GM23248 (cell line): ENCODE results near the gene C11orf86. TPM values are rescaled to one million over a fixed set of nuclear protein-coding genes. Genes with fewer than 3 reads are reported as not detected.
"Not testable (repeated sequence)": the region's sequence is repeated elsewhere in the genome, so short reads cannot be mapped to it uniquely, and the experiment has no call there.

Source experiments
- DNase-seq: peaks from one replicate; pipeline ENCODE4 v3.0.0-alpha.2; 2015
- H2AFZ ChIP-seq: fragments of 200-600 bp; sonication (generic); 2 replicates; pipeline ENCODE4 v1.6.1; 2016; ENCODE audit warnings: antibody characterized with exemption
- H3F3A ChIP-seq: fragments of 200-600 bp; sonication (generic); 2 replicates; pipeline ENCODE4 v1.6.1; 2016; ENCODE audit warnings: mild to moderate bottlenecking, antibody characterized with exemption, mixed run types; ENCODE audit not compliant: insufficient read depth
- H3K27ac ChIP-seq: fragments of 200-600 bp; sonication (generic); 2 replicates; pipeline ENCODE4 v1.5.1; 2016; ENCODE audit warnings: mild to moderate bottlenecking
- H3K27me3 ChIP-seq: fragments of 200-600 bp; sonication (generic); replicated peaks from 2 replicates; pipeline ENCODE4 v1.6.1; 2016; ENCODE audit warnings: mild to moderate bottlenecking; ENCODE audit not compliant: insufficient read depth
- H3K36me3 ChIP-seq: fragments of 200-600 bp; sonication (generic); 2 replicates; pipeline ENCODE4 v1.6.1; 2016; ENCODE audit warnings: low read depth, mild to moderate bottlenecking
- H3K4me1 ChIP-seq: fragments of 200-600 bp; sonication (generic); 2 replicates; pipeline ENCODE4 v1.6.1; 2016; ENCODE audit warnings: mild to moderate bottlenecking; ENCODE audit not compliant: insufficient read depth
- H3K4me2 ChIP-seq: fragments of 200-600 bp; sonication (generic); one replicate; pipeline ENCODE4 v1.6.1; 2016; ENCODE audit warnings: mild to moderate bottlenecking; ENCODE audit not compliant: unreplicated experiment
- H3K4me3 ChIP-seq: fragments of 200-600 bp; sonication (generic); 2 replicates; pipeline ENCODE4 v1.5.1; 2016; ENCODE audit warnings: mild to moderate bottlenecking
- H3K79me2 ChIP-seq: fragments of 200-600 bp; sonication (generic); 2 replicates; pipeline ENCODE4 v1.6.1; 2016; ENCODE audit warnings: mild to moderate bottlenecking; ENCODE audit not compliant: insufficient read depth
- H3K9ac ChIP-seq: fragments of 200-600 bp; sonication (generic); 2 replicates; pipeline ENCODE4 v1.6.1; 2016; ENCODE audit warnings: mild to moderate bottlenecking
- H3K9me2 ChIP-seq: fragments of 200-600 bp; sonication (generic); 2 replicates; pipeline ENCODE4 v1.6.1; 2016; ENCODE audit warnings: mixed run types, mild to moderate bottlenecking, moderate library complexity; ENCODE audit not compliant: insufficient read depth
- H3K9me3 ChIP-seq: fragments of 200-600 bp; sonication (generic); one replicate; pipeline ENCODE4 v1.6.1; 2017; ENCODE audit warnings: low read depth
- H4K20me1 ChIP-seq: fragments of 200-600 bp; sonication (generic); 2 replicates; pipeline ENCODE4 v1.6.0; 2016; ENCODE audit not compliant: insufficient read depth
- EZH2 ChIP-seq: fragments of 200-600 bp; sonication (generic); IDR thresholded peaks from 2 replicates; pipeline ENCODE4 v1.6.1; 2018; ENCODE audit warnings: antibody characterized with exemption, mild to moderate bottlenecking; ENCODE audit not compliant: insufficient read depth, poor library complexity, severe bottlenecking
- EZH2phosphoT487 ChIP-seq: fragments of 200-600 bp; sonication (generic); IDR thresholded peaks from 2 replicates; pipeline ENCODE4 v1.6.1; 2018; ENCODE audit warnings: antibody characterized with exemption, moderate library complexity, mild to moderate bottlenecking, low read depth; ENCODE audit not compliant: insufficient read depth
- WGBS, 2 experiments: methylation state at CpG; one replicate each; pipeline ENCODE4 v1.1.6; 2015 to 2017; ENCODE audit warnings: low lambda C conversion rate in 2 of 2, low coverage in 1 of 2; ENCODE audit errors: missing lambda C conversion rate in 2 of 2; 5-methylcytosine and 5-hydroxymethylcytosine counted together
- in situ Hi-C: fragments of 300-500 bp; cut with MboI; formaldehyde crosslinking; loops from 2 replicates; pipeline ENCODE4 v1.15.0; 2020
- polyA plus RNA-seq: library from polyadenylated mRNA; unstranded; fragments of >200 nt; fragmentation: Nextera tagmentation; extraction: Ambion mirVana; gene quantifications from 2 replicates; pipeline ENCODE4 v1.2.1, GENCODE V29; 2016
- total RNA-seq: library from RNA; depleted of rRNA; stranded (reverse); fragments of >200 nt; shearing (Covaris generic); gene quantifications from 2 replicates; pipeline ENCODE4 v1.2.3, GENCODE V29; 2014

The C11orf86 gene
- total and polyA plus RNA-seq, 2 experiments from 2014 or later, result not detected

GRCh38 chr11:67002921-67003411 lies 27.9 kb downstream of the C11orf86 start:
- in situ Hi-C loops, result no loop called here
- H3K79me2 ChIP-seq, result no peaks in the 10 kb centered on the region
- 84 to 92% methylated on average over 5 of the region's 5 CpGs for WGBS, 2 experiments

GRCh38 chr11:67005200-67005599 lies 30.1 kb downstream of the C11orf86 start:
- H3K9me3 ChIP-seq, H4K20me1 ChIP-seq, in situ Hi-C loops, H3K79me2 ChIP-seq, H3K27me3 ChIP-seq, DNase-seq, H2AFZ ChIP-seq, H3K9me2 ChIP-seq, H3K4me1 ChIP-seq, H3K9ac ChIP-seq, H3K27ac ChIP-seq, H3K4me3 ChIP-seq, H3K4me2 ChIP-seq, H3F3A ChIP-seq, H3K36me3 ChIP-seq: not testable (repeated sequence)
- 91 to 93% methylated on average over 8 of the region's 8 CpGs for WGBS, 2 experiments

More at GRCh38 chr11:67002921-67003411, 27.9 kb downstream of the C11orf86 start:
- Histone ChIP-seq H3K9ac (no peak overlapping the region), H3K9me3 (no peaks in the 10 kb centered on the region), H3K9me2 (no peaks in the 10 kb centered on the region), H2AFZ (no peak overlapping the region), H3K27ac (no peak overlapping the region), H3K36me3 (no peaks in the 10 kb centered on the region), H3K27me3 (no peaks in the 10 kb centered on the region), H3F3A (no peaks in the 10 kb centered on the region), H3K4me1 (no peaks in the 10 kb centered on the region), H3K4me3 (no peak overlapping the region), H3K4me2 (no peak overlapping the region), H4K20me1 (no peaks in the 10 kb centered on the region)
- no peak for DNase-seq
- TF ChIP-seq EZH2 (no peak), EZH2phosphoT487 (no peak)

GRCh38 chr11:67006029-67006884 lies 31.2 kb downstream of the C11orf86 start:
- H4K20me1 ChIP-seq, result no peaks in the 10 kb centered on the region
- H3K79me2 ChIP-seq, result no peaks in the 10 kb centered on the region
- H3K4me2 ChIP-seq, result no peak overlapping the region
- H3K4me1 ChIP-seq, result no peaks in the 10 kb centered on the region
- H3K27ac ChIP-seq, result no peak overlapping the region
- H2AFZ ChIP-seq, result 0 out of 2 replicates have a peak overlapping the region, but pooled peaks have one; percentile 11
- peak; percentile 27 for DNase-seq
- no peak overlapping the region for H3K4me3 ChIP-seq
- H3K36me3 ChIP-seq, result no peaks in the 10 kb centered on the region
- TF ChIP-seq EZH2 (no peak), EZH2phosphoT487 (no peak)
- H3K9me3 ChIP-seq, result no peaks in the 10 kb centered on the region
- H3K27me3 ChIP-seq, result no peaks in the 10 kb centered on the region
- no peaks in the 10 kb centered on the region for H3F3A ChIP-seq
- H3K9ac ChIP-seq, result no peak overlapping the region
- in situ Hi-C loops, result no loop called here
- 75 to 78% methylated on average over 13 to 14 of the region's 14 CpGs for WGBS, 2 experiments
- no peaks in the 10 kb centered on the region for H3K9me2 ChIP-seq

- Histone ChIP-seq H3K4me3 (no peak overlapping the region), H3F3A (no peaks in the 10 kb centered on the region), H3K27ac (no peak overlapping the region), H3K9ac (no peak overlapping the region), H3K9me2 (no peaks in the 10 kb centered on the region), H3K4me1 (no peaks in the 10 kb centered on the region), H3K27me3 (no peaks in the 10 kb centered on the region), H3K9me3 (no peaks in the 10 kb centered on the region), H3K36me3 (no peaks in the 10 kb centered on the region), H2AFZ (no peak overlapping the region), H3K79me2 (no peaks in the 10 kb centered on the region), H3K4me2 (no peak overlapping the region), H4K20me1 (no peaks in the 10 kb centered on the region)
- TF ChIP-seq EZH2 (no peak), EZH2phosphoT487 (no peak)
- in situ Hi-C loops, result no loop called here
- WGBS, 2 experiments, result 88 to 91% methylated on average over 7 of the region's 7 CpGs
- DNase-seq, result no peak
These were observed 32.0 kb downstream of the C11orf86 start for GRCh38 chr11:67007126-67007525.
